Occipital lobe (tissue), 2 donors: ENCODE results near the gene PDE1A. TPM values are rescaled to one million over a fixed set of nuclear protein-coding genes. Genes with fewer than 3 reads are reported as not detected.

Experiments
- DNase-seq: peaks from one replicate; lab custom pipeline; 2025; lab: John Stamatoyannopoulos, UW
- total RNA-seq: library from RNA; depleted of rRNA; stranded (reverse); fragments of >200 nt; gene quantifications from one replicate; pipeline ENCODE4 v1.2.3, GENCODE V29; 2014

The PDE1A gene
- 42.1 TPM for total RNA-seq

GRCh38 chr2:182426918-182427240 lies at the start of gene PDE1A:
Gene PDE1A, minus strand, starts transcription at chr2:182427036.
- DNase-seq: no peak

GRCh38 chr2:182473635-182474034 lies 46.8 kb upstream of the PDE1A start:
- DNase-seq: no peak

GRCh38 chr2:182463760-182464159 lies 36.9 kb upstream of the PDE1A start:
- no peak for DNase-seq

GRCh38 chr2:182456784-182457183 lies 29.9 kb upstream of the PDE1A start:
- DNase-seq: no peak

- no peak for DNase-seq
Measured at GRCh38 chr2:182452456-182452990, 25.7 kb upstream of the PDE1A start.

- DNase-seq: no peak
Measured at GRCh38 chr2:182448371-182448770, 21.5 kb upstream of the PDE1A start.

- no peak for DNase-seq
Measured at GRCh38 chr2:182447863-182448262, 21.0 kb upstream of the PDE1A start.

GRCh38 chr2:182447163-182447562 lies 20.3 kb upstream of the PDE1A start:
- no peak for DNase-seq

GRCh38 chr2:182446087-182446486 lies 19.3 kb upstream of the PDE1A start:
- DNase-seq: no peak

GRCh38 chr2:182445391-182445965 lies 18.6 kb upstream of the PDE1A start:
- no peak for DNase-seq

- DNase-seq: no peak
Measured at GRCh38 chr2:182444806-182445205, 18.0 kb upstream of the PDE1A start.

- no peak for DNase-seq
Measured at GRCh38 chr2:182444170-182444569, 17.3 kb upstream of the PDE1A start.

- no peak for DNase-seq
Measured at GRCh38 chr2:182436252-182436651, 9.4 kb upstream of the PDE1A start.

GRCh38 chr2:182435754-182436153 lies 8.9 kb upstream of the PDE1A start:
- no peak for DNase-seq

- no peak for DNase-seq
Measured at GRCh38 chr2:182432051-182432450, 5.2 kb upstream of the PDE1A start.

- no peak for DNase-seq
Measured at GRCh38 chr2:182428476-182428875, 1.6 kb upstream of the PDE1A start.

GRCh38 chr2:182426082-182426917 lies 536 bp downstream of the PDE1A start:
- no peak for DNase-seq

GRCh38 chr2:182422864-182423263 lies 4.0 kb downstream of the PDE1A start:
- no peak for DNase-seq

- DNase-seq: no peak
Measured at GRCh38 chr2:182420669-182421068, 6.2 kb downstream of the PDE1A start.

- DNase-seq: no peak
Measured at GRCh38 chr2:182416861-182417260, 10.0 kb downstream of the PDE1A start.

- no peak for DNase-seq
Measured at GRCh38 chr2:182416191-182416590, 10.6 kb downstream of the PDE1A start.

- no peak for DNase-seq
Measured at GRCh38 chr2:182415771-182416170, 11.1 kb downstream of the PDE1A start.

- DNase-seq: no peak
Measured at GRCh38 chr2:182412858-182413257, 14.0 kb downstream of the PDE1A start.
